Colonic mucosa (tissue), 4 donors: Measurements from ENCODE around the gene ORC1. TPM values are rescaled to one million over a fixed set of nuclear protein-coding genes. Genes with fewer than 3 reads are reported as not detected.

Experiments
- DNase-seq: peaks from one replicate; pipeline ENCODE4 v3.0.0-alpha.2; 2020
- H3K27ac ChIP-seq: fragments of 200-600 bp; one replicate; pipeline ENCODE4 v1.8.0; 2021
- H3K27me3 ChIP-seq: fragments of 200-600 bp; one replicate; pipeline ENCODE4 v1.8.0; 2021
- H3K36me3 ChIP-seq: fragments of 200-600 bp; one replicate; pipeline ENCODE4 v1.8.0; 2021
- H3K4me1 ChIP-seq: fragments of 200-600 bp; one replicate; pipeline ENCODE4 v1.8.0; 2021; ENCODE audit warnings: mild to moderate bottlenecking
- H3K4me3 ChIP-seq: fragments of 200-600 bp; one replicate; pipeline ENCODE4 v1.8.0; 2021
- H3K9ac ChIP-seq, 2 donors: one replicate each; pipeline ENCODE4 v1.7.0; 2013; ENCODE audit warnings: control low read depth in 2 of 2, low read depth in 2 of 2, low read length in 2 of 2
- H3K9me3 ChIP-seq: fragments of 200-600 bp; one replicate; pipeline ENCODE4 v1.8.0; 2021
- intact Hi-C: fragments of 100-400 bp; cut with DNase I; formaldehyde crosslinking; loops from one replicate; pipeline ENCODE4 v1.14.1; 2022
- total RNA-seq, 2 donors: library from RNA; stranded (reverse); fragmentation: NEBNext Ultra II Directional in 1 of 2; extraction: Animal tissue kit (Norgen Biotek cat#: 25700) in 1 of 2; gene quantifications; one replicate each; pipeline ENCODE4 v1.2.1, GENCODE V29; 2021
- TF ChIP-seq, protein P1 (sequence below): fragments of 200-600 bp; IDR thresholded peaks from one replicate; pipeline ENCODE4 v1.8.0; 2022; ENCODE audit warnings: antibody characterized with exemption, mild to moderate bottlenecking
- donor health status: healthy.
- donor health status: DM: no; HTN: no; CAD: no.
- donor health status: DM: no; HTN: no; CAD: no.

The ORC1 gene
- total RNA-seq, 2 donors from 2014 or later: 4.9 to 19.6 TPM

GRCh38 chr1:52345252-52345651 lies 59.0 kb downstream of the ORC1 start:
- no peaks in the 10 kb centered on the region for H3K4me1 ChIP-seq
- no peak overlapping the region for H3K9ac ChIP-seq
- no peaks in the 10 kb centered on the region for H3K9me3 ChIP-seq
- H3K27me3 ChIP-seq: no peaks in the 10 kb centered on the region
- no peak overlapping the region for H3K27ac ChIP-seq
- TF ChIP-seq, protein P1, sequence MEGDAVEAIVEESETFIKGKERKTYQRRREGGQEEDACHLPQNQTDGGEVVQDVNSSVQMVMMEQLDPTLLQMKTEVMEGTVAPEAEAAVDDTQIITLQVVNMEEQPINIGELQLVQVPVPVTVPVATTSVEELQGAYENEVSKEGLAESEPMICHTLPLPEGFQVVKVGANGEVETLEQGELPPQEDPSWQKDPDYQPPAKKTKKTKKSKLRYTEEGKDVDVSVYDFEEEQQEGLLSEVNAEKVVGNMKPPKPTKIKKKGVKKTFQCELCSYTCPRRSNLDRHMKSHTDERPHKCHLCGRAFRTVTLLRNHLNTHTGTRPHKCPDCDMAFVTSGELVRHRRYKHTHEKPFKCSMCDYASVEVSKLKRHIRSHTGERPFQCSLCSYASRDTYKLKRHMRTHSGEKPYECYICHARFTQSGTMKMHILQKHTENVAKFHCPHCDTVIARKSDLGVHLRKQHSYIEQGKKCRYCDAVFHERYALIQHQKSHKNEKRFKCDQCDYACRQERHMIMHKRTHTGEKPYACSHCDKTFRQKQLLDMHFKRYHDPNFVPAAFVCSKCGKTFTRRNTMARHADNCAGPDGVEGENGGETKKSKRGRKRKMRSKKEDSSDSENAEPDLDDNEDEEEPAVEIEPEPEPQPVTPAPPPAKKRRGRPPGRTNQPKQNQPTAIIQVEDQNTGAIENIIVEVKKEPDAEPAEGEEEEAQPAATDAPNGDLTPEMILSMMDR: no peak
- no peak for DNase-seq
- H3K36me3 ChIP-seq: no peaks in the 10 kb centered on the region
- no peak overlapping the region for H3K4me3 ChIP-seq
- intact Hi-C loops: no loop called here

DNA sequence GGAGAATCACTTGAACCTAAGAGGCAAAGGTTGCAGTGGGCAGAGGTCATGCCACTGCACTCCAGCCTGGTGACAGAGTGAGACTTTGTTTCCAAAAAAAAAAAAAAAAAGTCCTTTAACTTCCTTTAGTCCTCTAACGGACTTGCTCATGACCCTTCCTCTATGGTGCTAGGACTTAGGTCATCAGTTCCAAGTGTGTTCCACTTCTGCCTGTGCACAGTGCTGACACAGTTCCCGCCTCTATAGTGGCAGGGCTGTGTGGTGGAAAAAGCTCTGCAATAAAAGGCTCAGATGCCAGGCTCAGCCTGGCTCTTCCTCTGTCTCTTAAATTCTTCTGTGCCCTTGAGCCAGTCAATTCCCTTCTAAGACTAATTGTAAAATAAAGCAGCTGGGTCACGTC lies 60.2 kb downstream of the ORC1 start:
- Histone ChIP-seq H3K4me3 (no peak overlapping the region), H3K9ac (no peak overlapping the region), H3K27me3 (no peaks in the 10 kb centered on the region), H3K36me3 (no peaks in the 10 kb centered on the region), H3K9me3 (no peaks in the 10 kb centered on the region), H3K4me1 (no peaks in the 10 kb centered on the region), H3K27ac (no peak overlapping the region)
- no peak for DNase-seq
- TF ChIP-seq, protein P1: no peak
- intact Hi-C loops: no loop called here

- no peaks in the 10 kb centered on the region for H3K27me3 ChIP-seq
- TF ChIP-seq, protein P1: no peak
Observed at GRCh38 chr1:52341655-52342260, 62.5 kb downstream of the ORC1 start.

DNA sequence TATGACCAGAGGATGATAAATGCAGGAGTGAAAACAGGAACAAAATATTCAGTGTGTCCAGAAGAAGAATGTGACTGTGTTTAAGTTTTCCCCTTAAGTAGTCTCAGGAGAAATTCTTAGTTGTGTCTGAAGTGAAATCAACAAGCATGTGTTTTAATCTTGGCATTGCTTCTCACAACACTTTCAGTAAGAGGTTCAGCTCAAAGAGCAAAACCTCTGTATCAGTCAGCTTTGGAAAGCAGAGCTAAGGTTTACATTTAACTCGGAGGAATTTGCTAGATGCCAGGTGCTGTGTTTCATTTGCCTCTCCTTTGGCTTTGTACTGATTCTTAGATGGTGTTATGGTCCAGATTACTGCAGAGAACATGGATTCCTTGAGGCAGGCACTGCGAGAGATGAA lies 66.8 kb downstream of the ORC1 start:
- Histone ChIP-seq H3K9me3 (no peaks in the 10 kb centered on the region), H3K4me1 (no peaks in the 10 kb centered on the region), H3K27ac (no peak overlapping the region), H3K27me3 (no peaks in the 10 kb centered on the region), H3K36me3 (no peaks in the 10 kb centered on the region), H3K4me3 (no peak overlapping the region), H3K9ac (no peak overlapping the region)
- intact Hi-C loops: no loop called here
- DNase-seq: no peak
- TF ChIP-seq, protein P1: no peak

More at GRCh38 chr1:52341655-52342260, 62.5 kb downstream of the ORC1 start:
- H3K4me1 ChIP-seq: no peaks in the 10 kb centered on the region
- H3K9me3 ChIP-seq: no peaks in the 10 kb centered on the region
- H3K27ac ChIP-seq: no peak overlapping the region
- H3K36me3 ChIP-seq: no peaks in the 10 kb centered on the region
- intact Hi-C loops: no loop called here
- H3K9ac ChIP-seq: no peak overlapping the region
- no peak for DNase-seq
- H3K4me3 ChIP-seq: no peak overlapping the region

DNA sequence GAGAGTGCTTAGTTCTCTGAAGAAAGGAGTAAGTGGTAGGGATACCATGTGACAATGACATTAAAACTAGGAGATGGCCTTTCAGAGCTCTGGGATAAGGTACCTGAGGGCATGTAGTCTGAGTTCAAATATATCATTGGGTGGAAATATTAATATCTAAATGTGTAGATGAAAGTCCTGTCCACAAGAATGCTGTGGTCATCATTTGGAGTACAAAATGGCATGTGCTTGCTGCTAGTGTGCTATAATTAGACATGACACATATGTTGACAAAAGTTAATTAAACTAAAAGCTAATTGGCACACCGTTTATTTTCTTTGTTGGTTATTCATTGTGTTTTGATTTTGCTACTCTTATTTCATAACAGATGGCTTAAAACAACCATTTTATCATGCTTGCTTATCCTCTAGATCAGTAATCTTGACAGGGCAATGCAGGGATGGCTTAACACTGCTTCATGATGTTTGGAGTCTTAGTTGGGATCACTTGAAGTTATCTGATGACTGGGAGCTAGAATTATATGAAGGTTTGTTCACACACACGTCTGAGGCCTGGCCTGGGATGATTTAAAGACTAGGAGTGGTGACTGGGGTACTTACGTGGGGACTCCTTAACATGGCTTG lies 69.2 kb downstream of the ORC1 start:
- H3K36me3 ChIP-seq: no peaks in the 10 kb centered on the region
- no peaks in the 10 kb centered on the region for H3K4me1 ChIP-seq
- H3K27me3 ChIP-seq: no peaks in the 10 kb centered on the region
- intact Hi-C loops: no loop called here
- no peaks in the 10 kb centered on the region for H3K9me3 ChIP-seq
- no peak overlapping the region for H3K9ac ChIP-seq
- H3K4me3 ChIP-seq: no peak overlapping the region
- TF ChIP-seq, protein P1: no peak
- H3K27ac ChIP-seq: no peak overlapping the region
- DNase-seq: no peak
